SK-N-SH (cell line): ENCODE measurements around the gene ZCCHC2. TPM values are rescaled to one million over a fixed set of nuclear protein-coding genes. Genes with fewer than 3 reads are reported as not detected.

Experiments used
- CTCF ChIA-PET: fragments of 300-600, 350-600 bp; formaldehyde crosslinking; extraction: SDS; loops from one replicate; lab custom pipeline; 2021; lab: Yijun Ruan, JAX
- POLR2A ChIA-PET: fragments of 350-600 bp; sonication (Branson Sonifier 250); formaldehyde crosslinking; extraction: SDS; loops from one replicate; lab custom pipeline; 2020; ENCODE audit warnings: antibody characterized with exemption, inconsistent platforms; lab: Yijun Ruan, JAX
- DNase-seq: peaks from one replicate; pipeline ENCODE4 v3.0.0; 2012
- H2AFZ ChIP-seq: fragments of 200-600 bp; sonication (generic); 2 replicates; pipeline ENCODE4 v1.8.1; 2016; ENCODE audit warnings: antibody characterized with exemption, mild to moderate bottlenecking, low read depth
- H3F3A ChIP-seq: fragments of 200-600 bp; sonication (generic); replicated peaks from 2 replicates; pipeline ENCODE3; 2016; ENCODE audit warnings: antibody characterized with exemption, mild to moderate bottlenecking; ENCODE audit not compliant: insufficient read depth
- H3K27ac ChIP-seq, 2 experiments: fragments of 200-500 bp in 1 of 2; fragments of 200-600 bp in 1 of 2; sonication (Bioruptor generic) in 1 of 2; sonication (generic), shearing (Covaris generic) in 1 of 2; 2 replicates each; pipeline versions ENCODE4 v1.5.1 to v1.6.1; 2014 to 2016; ENCODE audit warnings: low read depth in 2 of 2, inconsistent platforms in 1 of 2, low read length in 1 of 2, mild to moderate bottlenecking in 1 of 2, mixed read lengths in 1 of 2
- H3K27me3 ChIP-seq: fragments of 200-600 bp; sonication (generic), shearing (Covaris generic); 2 replicates; pipeline ENCODE4 v1.6.1; 2016; ENCODE audit warnings: mixed run types; ENCODE audit not compliant: insufficient read depth
- H3K36me3 ChIP-seq, 2 experiments: fragments of 200-500 bp in 1 of 2; fragments of 200-600 bp in 1 of 2; sonication (Bioruptor generic) in 1 of 2; sonication (generic) in 1 of 2; replicated peaks in 1 of 2; 2 replicates each; pipeline versions ENCODE3 to v1.5.1; 2014 to 2016; ENCODE audit warnings: low read length in 1 of 2, mild to moderate bottlenecking in 1 of 2; ENCODE audit not compliant: insufficient read depth in 2 of 2, control insufficient read depth in 1 of 2
- H3K4me1 ChIP-seq, 2 experiments: fragments of 200-500 bp in 1 of 2; fragments of 200-600 bp in 1 of 2; sonication (Bioruptor generic) in 1 of 2; sonication (generic), shearing (Covaris generic) in 1 of 2; 2 replicates each; pipeline versions ENCODE4 v1.5.1 to v1.6.1; 2014 to 2016; ENCODE audit warnings: low read depth in 1 of 2, low read length in 1 of 2, mixed run types in 1 of 2; ENCODE audit not compliant: insufficient read depth in 2 of 2, control insufficient read depth in 1 of 2
- H3K4me2 ChIP-seq: fragments of 200-600 bp; sonication (generic), shearing (Covaris generic); 2 replicates; pipeline ENCODE4 v1.6.1; 2017; ENCODE audit warnings: mixed run types
- H3K4me3 ChIP-seq, 2 experiments: fragments of 200-500 bp in 1 of 2; fragments of 200-600 bp in 1 of 2; sonication (Bioruptor generic) in 1 of 2; sonication (generic), shearing (Covaris generic) in 1 of 2; 2 replicates each; pipeline versions ENCODE4 v1.5.1 to v1.8.1; 2014 to 2016; ENCODE audit warnings: low read depth in 2 of 2, inconsistent platforms in 1 of 2, low read length in 1 of 2, mild to moderate bottlenecking in 1 of 2, mixed read lengths in 1 of 2, moderate library complexity in 1 of 2
- H3K79me2 ChIP-seq: fragments of 200-600 bp; sonication (generic); 2 replicates; pipeline ENCODE4 v1.8.1; 2017; ENCODE audit warnings: mild to moderate bottlenecking; ENCODE audit not compliant: insufficient read depth
- H3K9ac ChIP-seq: fragments of 200-600 bp; sonication (generic); 2 replicates; pipeline ENCODE4 v1.6.1; 2017; ENCODE audit warnings: mixed run types
- H3K9me2 ChIP-seq: fragments of 200-600 bp; sonication (generic); 2 replicates; pipeline ENCODE4 v1.6.1; 2017; ENCODE audit warnings: mixed run types
- H3K9me3 ChIP-seq: fragments of 200-600 bp; sonication (generic); 2 replicates; pipeline ENCODE4 v1.6.1; 2017; ENCODE audit warnings: mixed run types, mild to moderate bottlenecking, moderate library complexity
- H4K20me1 ChIP-seq: fragments of 200-600 bp; sonication (generic); 2 replicates; pipeline ENCODE4 v1.6.1; 2017; ENCODE audit warnings: mild to moderate bottlenecking, mixed run types; ENCODE audit not compliant: insufficient read depth
- EZH2phosphoT487 ChIP-seq: fragments of 200-600 bp; sonication (generic); IDR thresholded peaks from 2 replicates; pipeline ENCODE4 v1.6.1; 2017; ENCODE audit warnings: low read depth, mixed run types, mild to moderate bottlenecking, antibody characterized with exemption, moderate library complexity, borderline replicate concordance
- MXI1 ChIP-seq: IDR thresholded peaks from 2 replicates; pipeline ENCODE4 v1.6.1; 2012; ENCODE audit warnings: mild to moderate bottlenecking, low read depth, low read length, improper control_type of control experiment
- PBX3 ChIP-seq: IDR thresholded peaks from 2 replicates; pipeline ENCODE4; 2012
- RAD21 ChIP-seq: IDR thresholded peaks from 2 replicates; pipeline ENCODE4 v1.6.1; 2012; ENCODE audit warnings: mild to moderate bottlenecking, low read length
- RCOR1 ChIP-seq: fragments of 150-350 bp; IDR thresholded peaks from 2 replicates; pipeline ENCODE4 v1.6.1; 2017; ENCODE audit warnings: antibody characterized with exemption, low read length
- RXRA ChIP-seq: IDR thresholded peaks from 2 replicates; pipeline ENCODE4 v1.4.0; 2012; ENCODE audit warnings: low read depth, mild to moderate bottlenecking, borderline replicate concordance
- SIN3A ChIP-seq: IDR thresholded peaks from 2 replicates; pipeline ENCODE4 v1.6.1; 2012; ENCODE audit warnings: low read depth, mild to moderate bottlenecking, low read length, moderate library complexity, borderline replicate concordance
- TAF1 ChIP-seq: IDR thresholded peaks from 2 replicates; pipeline ENCODE4 v1.6.1; 2012; ENCODE audit warnings: low read depth, mild to moderate bottlenecking, low read length, moderate library complexity, borderline replicate concordance
- YY1 ChIP-seq: IDR thresholded peaks from 2 replicates; pipeline ENCODE4 v1.4.0; 2012; ENCODE audit warnings: low read depth, mild to moderate bottlenecking
- WGBS: methylation state at CpG from one replicate; pipeline ENCODE4 v1.1.6; 2017; ENCODE audit warnings: low lambda C conversion rate; 5-methylcytosine and 5-hydroxymethylcytosine counted together
- polyA plus RNA-seq, 3 experiments: library from polyadenylated mRNA; depleted of rRNA; stranded (reverse); fragments of >200 nt; gene quantifications; 2 replicates each; pipeline ENCODE4 v1.2.3, GENCODE V29; 2012

The ZCCHC2 gene
- polyA plus RNA-seq, 1 of the 3 experiments (the other 2 are of a cell fraction) = 7.3 TPM

GRCh38 chr18:62523631-62524439 lies 1.0 kb downstream of the ZCCHC2 start:
- H3K9me3 ChIP-seq = no peaks in the 10 kb centered on the region; the same call in 1 of the 2 replicates
- no peaks in the 10 kb centered on the region for H3K27me3 ChIP-seq
- no peak for TF ChIP-seq RAD21
- no peak for TF ChIP-seq RCOR1
- no peak for TF ChIP-seq SIN3A
- no peak for TF ChIP-seq RXRA
- TF ChIP-seq EZH2phosphoT487 = no peak
- TF ChIP-seq PBX3 = no peak
- no peaks in the 10 kb centered on the region; the same call in 1 of the 2 replicates for H4K20me1 ChIP-seq
- H3F3A ChIP-seq = no peaks in the 10 kb centered on the region
- peak overlapping the region; percentile 86 to 90 for H3K4me3 ChIP-seq
- peaks cover 10 to 18% of the 10 kb centered on the region in 2 experiments; a peak in 3 of 4 replicates for H3K4me1 ChIP-seq
- CTCF ChIA-PET = interaction anchor here (1.6 to 1.8 kb wide), 2 partner anchors 60 to 98 kb away, joined by 7 to 8 read pairs; no protein-coding TSS in a partner anchor
- H3K79me2 ChIP-seq = peaks cover 40% of the 10 kb centered on the region
- POLR2A ChIA-PET = no interaction called here
- no peaks in the 10 kb centered on the region for H3K36me3 ChIP-seq
- 0% methylated on average over 26 of the region's 100 CpGs for WGBS
- peak; percentile 66 for DNase-seq
- peak overlapping the region; percentile 81 for H3K4me2 ChIP-seq
- peak overlapping the region; percentile 66 for H3K9ac ChIP-seq
- peak overlapping the region; percentile 61 to 82 for H3K27ac ChIP-seq
- H3K9me2 ChIP-seq = no peaks in the 10 kb centered on the region
- H2AFZ ChIP-seq = peak overlapping the region; percentile 47; the same call in 1 of the 2 replicates

GRCh38 chr18:62524440-62525200 lies 1.8 kb downstream of the ZCCHC2 start:
- peak; percentile 74 for DNase-seq
- Histone ChIP-seq H3F3A (no peaks in the 10 kb centered on the region), H3K79me2 (peaks cover 46% of the 10 kb centered on the region), H3K4me1 (peaks cover 10 to 18% of the 10 kb centered on the region in 2 experiments; a peak in 3 of 4 replicates), H3K27ac (peak overlapping the region; percentile 61 to 82; a peak in 3 of 4 replicates), H4K20me1 (no peaks in the 10 kb centered on the region; the same call in 1 of the 2 replicates), H3K4me2 (peak overlapping the region; percentile 81), H3K36me3 (no peaks in the 10 kb centered on the region), H3K9me3 (no peaks in the 10 kb centered on the region; the same call in 1 of the 2 replicates), H3K9ac (peak overlapping the region; percentile 66), H3K4me3 (peak overlapping the region; percentile 86 to 90), H2AFZ (peak overlapping the region; percentile 47), H3K9me2 (no peaks in the 10 kb centered on the region), H3K27me3 (no peaks in the 10 kb centered on the region)
- POLR2A ChIA-PET = interaction anchor here (0.6 kb wide), 1 partner anchor 9 kb away, joined by 4 read pairs; no protein-coding TSS in a partner anchor
- 0 out of 2 replicates have a peak, but pooled peaks have one; percentile 29 for TF ChIP-seq MXI1
- 0 out of 2 replicates have a peak, but pooled peaks have one; percentile 20 for TF ChIP-seq YY1
- no peak; the same call in 1 of the 2 replicates for TF ChIP-seq TAF1
- CTCF ChIA-PET = interaction anchor here (0.6 to 1.6 kb wide), 2 partner anchors 59 to 62 kb away, joined by 3 to 8 read pairs; no protein-coding TSS in a partner anchor
- WGBS = under 1% methylated on average over 36 of the region's 57 CpGs
